Mammary epithelial cell (primary cell): ENCODE measurements around the gene CHST15.

Source experiments
- CTCF ChIP-seq, 2 donors: IDR thresholded peaks in 1 of 2; conservative IDR thresholded peaks in 1 of 2; 2 replicates each; pipeline ENCODE4 v1.5.1; 2011 to 2012; ENCODE audit warnings: inconsistent platforms in 2 of 2, low read length in 2 of 2, mild to moderate bottlenecking in 2 of 2, control low read depth in 1 of 2, low read depth in 1 of 2; ENCODE audit not compliant: insufficient read depth in 1 of 2; ENCODE audit errors: extremely low read depth in 1 of 2
- EZH2 ChIP-seq: IDR thresholded peaks from 2 replicates; pipeline ENCODE4 v1.6.1; 2012; ENCODE audit warnings: low read length, inconsistent platforms, borderline replicate concordance

- TF ChIP-seq CTCF (conservative IDR thresholded peaks at IDR 0.05 in 1 of 2, IDR thresholded peaks at IDR 0.05 in 1 of 2; ENCODE audit: extremely low read depth in 1 of 2, insufficient read depth in 1 of 2, low read depth in 1 of 2, low read length in 2 of 2) = no peak
- TF ChIP-seq EZH2 = no peak
These were observed 50.6 kb downstream of the CHST15 start for GRCh38 chr10:124042656-124043309.
